LHCN-M2 (cell line): ENCODE results near the gene NINJ1. TPM values are rescaled to one million over a fixed set of nuclear protein-coding genes. Genes with fewer than 3 reads are reported as not detected.

Source experiments
- DNase-seq: peaks from one replicate; pipeline ENCODE4 v3.0.0-alpha.2; 2012; ENCODE audit warnings: low read depth
- polyA plus RNA-seq: library from polyadenylated mRNA; unstranded; fragments of >200 nt; gene quantifications from one replicate; pipeline ENCODE4 v1.2.1, GENCODE V29; 2012; ENCODE audit warnings: missing spikeins
- total RNA-seq: library from RNA; depleted of rRNA; stranded (reverse); fragments of >200 nt; gene quantifications from 2 replicates; pipeline ENCODE4 v1.2.3, GENCODE V29; 2014; rRNA removed

Gene NINJ1, protein sequence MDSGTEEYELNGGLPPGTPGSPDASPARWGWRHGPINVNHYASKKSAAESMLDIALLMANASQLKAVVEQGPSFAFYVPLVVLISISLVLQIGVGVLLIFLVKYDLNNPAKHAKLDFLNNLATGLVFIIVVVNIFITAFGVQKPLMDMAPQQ
- 18.5 TPM in 2 replicates for total RNA-seq
- polyA plus RNA-seq, result 14.2 TPM

DNA sequence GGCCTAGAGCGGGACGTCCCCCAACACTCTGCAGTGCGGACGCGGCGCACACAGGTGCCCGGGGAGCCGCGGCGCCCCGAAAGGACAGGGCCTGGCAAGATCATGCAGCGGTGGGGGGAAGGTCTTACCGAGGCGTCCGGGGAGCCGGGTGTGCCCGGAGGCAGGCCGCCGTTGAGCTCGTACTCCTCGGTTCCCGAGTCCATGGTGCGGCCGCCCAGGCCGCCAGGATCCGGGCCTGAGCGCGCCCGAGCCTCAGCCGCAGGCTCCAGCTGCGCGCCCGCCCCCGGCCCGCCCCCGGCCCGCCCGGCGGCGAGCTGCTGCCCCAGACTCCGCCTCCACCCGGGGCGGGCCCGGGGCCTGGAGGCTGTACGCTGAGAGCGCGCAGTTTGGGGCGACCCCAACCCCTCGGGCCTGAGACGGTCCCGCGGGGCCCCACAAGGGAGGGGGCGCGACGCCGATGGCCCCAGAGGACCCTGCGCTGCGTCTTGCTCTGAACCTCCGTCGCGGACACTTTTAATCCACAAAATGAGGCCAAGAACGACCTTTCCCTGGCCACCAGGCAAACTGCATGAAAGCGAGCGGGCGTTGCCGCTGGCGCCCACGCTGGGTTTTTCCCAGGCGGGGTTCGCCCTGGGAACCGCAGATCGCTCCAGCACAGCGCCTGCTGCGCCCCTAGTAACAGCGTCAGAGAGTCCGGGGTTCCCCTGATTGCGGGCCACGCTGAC is at the start of gene NINJ1:
Gene NINJ1, minus strand, starts transcription at position 237 of the 725 bp plus-strand sequence. Its CDS starts 34 bp downstream, at position 203.
- peak; percentile 42 for DNase-seq

DNA sequence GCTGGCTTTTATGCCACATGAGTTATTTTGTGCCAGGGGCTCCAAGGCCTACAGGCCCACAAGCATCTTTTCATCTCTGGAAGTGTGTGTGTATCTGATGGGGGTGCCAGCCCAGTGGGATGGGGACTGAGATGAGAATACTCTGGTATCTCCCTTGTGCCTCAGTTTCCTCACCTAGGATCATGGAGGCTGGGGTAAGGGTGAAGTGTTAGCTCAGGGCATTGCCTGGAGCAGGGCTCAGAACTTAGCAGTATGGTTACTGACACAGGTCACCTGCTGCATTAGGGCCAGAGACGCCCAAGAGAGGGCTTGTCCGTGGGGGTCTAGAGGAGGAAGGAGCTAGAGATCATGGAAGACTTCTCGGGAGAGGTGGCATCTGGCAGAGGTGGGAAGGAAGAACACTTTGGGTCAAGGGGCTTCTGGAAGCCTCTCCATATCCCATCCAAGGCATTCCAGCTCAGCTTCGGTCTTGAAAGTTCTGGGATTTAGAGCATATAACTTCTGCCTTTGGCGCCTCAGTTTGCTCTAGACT is 49.1 kb upstream of the NINJ1 start:
- DNase-seq, result no peak

DNA sequence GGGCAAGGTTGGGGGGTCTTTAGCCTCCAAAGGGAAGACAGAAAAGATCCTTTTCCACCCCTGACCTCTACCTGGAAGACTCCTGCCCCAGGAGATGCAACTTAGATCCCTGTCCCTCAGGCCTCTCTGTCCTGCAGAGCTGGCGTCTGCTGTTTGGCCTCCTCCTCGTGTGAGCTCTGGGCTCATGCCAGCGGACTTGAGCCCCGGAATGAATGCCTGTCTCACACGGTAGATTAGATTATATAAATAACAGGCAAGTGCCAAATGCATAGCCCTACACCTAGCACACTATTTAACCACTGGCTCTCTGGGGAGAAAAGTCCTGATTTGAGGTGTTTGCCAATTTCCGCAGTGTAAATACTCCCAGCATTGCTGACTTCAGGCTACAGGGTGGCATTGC is 48.5 kb upstream of the NINJ1 start:
- DNase-seq, result no peak

DNA sequence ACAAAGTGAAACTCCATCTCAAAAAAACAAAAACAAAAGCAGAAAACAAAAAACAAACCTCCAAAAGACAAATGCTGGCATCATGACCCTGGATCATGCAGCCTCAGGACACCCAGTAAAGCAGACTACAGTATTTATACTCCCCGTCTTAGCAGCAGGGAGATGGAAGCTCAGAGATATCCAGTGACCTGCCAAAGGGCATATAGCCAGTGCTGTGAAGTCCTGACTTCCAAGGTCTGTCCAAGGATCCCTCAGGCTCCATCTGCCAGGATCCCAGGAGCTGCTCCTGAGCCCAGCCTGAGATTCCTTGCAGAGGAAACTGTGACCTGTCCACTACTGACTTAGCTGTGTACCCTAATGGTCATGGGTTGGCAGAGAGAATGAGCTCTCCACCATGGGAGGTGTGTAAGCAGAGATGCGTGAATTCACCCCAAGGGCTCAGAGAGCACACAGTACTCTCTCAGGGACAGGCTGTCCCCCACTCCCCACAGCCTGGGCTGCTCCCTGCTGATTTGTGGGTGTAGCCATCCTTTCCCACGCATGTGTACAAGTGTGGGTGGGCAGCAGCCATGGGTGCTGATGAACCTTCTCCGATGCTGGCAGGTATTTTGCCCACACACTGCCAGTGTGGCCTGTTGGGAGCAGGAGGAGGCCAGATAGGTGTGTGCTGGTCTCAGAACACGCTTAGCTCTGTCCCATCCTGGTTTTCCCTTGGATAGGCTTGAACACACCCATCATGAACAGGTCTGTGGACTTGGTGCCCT is 47.8 kb upstream of the NINJ1 start:
- no peak for DNase-seq

DNA sequence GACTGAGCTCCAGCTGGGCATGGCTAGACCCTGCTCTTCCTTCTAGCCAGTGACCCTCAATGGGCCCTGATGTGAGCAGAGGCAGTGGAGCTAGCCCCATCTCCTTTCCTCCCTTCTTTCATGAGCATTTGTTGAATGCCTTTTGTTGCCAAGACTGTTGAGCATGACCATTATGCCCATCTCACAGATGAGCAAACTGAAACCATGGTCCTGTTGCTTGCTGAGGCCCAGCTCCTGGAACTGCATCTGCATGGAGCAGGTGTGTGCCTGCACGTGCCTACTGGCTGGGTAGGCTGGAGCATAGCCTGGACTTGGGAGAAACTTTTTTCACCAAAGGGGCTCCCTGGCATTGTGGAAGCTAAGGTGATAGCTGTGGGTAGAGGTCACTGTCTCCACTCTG is 46.9 kb upstream of the NINJ1 start:
- DNase-seq, result no peak

DNA sequence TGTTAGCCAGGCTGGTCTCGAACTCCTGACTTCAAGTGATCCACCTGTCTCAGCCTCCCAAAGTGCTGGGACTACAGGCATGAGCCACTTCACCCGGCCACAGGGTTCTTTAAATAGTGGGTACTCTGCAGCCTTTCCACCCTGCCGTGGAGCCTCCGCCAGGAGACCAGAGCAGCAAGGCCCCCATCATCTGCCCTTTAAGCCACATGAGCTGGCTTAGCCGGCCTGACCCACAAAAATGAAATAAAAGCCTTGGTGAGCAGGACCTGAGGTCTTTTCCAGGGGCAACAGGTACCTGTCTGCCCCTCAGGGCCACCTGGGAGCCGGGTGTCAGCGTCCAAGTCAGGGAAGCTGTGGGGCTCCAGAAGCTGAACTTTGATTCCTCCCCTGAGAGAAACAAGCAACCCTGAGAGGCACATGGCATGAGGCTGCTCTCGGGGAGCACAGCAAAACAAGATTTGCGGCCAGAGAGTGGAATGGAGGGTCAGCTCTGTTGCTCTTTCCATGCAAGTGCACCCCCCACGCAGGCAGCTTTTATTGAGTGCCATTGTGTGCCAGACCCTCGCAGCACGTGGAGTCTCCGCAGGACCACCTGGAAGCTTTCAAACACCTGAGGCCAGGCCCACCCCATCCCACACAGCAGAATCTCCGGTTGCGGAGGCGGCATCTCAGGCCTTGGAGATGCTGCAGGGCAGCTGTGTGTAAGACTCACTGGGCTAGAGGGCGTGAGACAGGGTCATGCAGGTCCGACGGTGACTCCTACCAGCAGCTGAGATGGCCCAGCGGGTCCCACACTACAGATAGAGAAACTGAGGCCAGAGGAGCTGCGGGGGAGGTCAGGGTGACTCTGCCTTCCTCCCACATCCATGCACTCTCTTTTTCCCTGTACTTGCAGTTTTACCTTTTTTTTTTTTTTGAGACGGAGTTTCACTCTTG is 45.1 kb upstream of the NINJ1 start:
- DNase-seq, result no peak

DNA sequence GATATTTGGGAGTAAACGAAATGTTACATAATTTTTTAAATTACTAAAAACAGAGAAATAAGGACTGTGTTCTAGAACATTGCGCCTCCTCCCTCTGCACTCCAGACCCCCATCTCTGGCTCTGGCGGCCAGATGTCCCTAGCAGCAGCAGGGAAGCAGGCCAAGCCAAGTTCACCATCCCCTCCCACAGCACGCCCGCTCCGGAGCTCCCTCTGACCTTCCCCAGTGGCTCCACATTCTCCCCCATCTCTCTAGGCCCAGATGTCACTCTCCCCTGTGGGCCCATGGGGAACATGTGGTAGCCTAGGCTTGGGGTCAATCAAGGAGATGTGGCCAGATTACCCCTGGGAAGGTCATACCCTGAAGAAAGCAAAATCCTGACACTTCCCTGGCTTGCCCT is 43.6 kb upstream of the NINJ1 start:
- no peak for DNase-seq

DNA sequence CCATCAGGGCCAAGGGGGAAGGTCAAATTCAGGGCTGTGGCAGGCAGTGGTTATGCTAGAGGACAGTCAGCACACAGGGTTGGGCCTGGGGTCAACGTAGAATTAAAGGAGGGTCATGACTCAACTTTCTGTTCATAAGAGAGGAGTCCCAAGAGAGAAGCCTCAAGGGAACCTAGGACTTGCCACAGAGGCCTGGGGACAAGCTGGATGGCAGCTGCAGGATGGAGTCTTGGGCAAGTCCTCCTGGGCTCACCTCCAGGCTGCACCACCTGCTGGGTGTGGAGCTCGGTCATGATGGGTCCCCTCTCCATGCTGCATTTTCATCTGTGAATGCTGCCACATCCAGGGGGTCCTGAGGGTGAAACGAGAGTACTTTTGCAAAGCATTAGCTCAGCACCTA is 40.9 kb upstream of the NINJ1 start:
- no peak for DNase-seq

DNA sequence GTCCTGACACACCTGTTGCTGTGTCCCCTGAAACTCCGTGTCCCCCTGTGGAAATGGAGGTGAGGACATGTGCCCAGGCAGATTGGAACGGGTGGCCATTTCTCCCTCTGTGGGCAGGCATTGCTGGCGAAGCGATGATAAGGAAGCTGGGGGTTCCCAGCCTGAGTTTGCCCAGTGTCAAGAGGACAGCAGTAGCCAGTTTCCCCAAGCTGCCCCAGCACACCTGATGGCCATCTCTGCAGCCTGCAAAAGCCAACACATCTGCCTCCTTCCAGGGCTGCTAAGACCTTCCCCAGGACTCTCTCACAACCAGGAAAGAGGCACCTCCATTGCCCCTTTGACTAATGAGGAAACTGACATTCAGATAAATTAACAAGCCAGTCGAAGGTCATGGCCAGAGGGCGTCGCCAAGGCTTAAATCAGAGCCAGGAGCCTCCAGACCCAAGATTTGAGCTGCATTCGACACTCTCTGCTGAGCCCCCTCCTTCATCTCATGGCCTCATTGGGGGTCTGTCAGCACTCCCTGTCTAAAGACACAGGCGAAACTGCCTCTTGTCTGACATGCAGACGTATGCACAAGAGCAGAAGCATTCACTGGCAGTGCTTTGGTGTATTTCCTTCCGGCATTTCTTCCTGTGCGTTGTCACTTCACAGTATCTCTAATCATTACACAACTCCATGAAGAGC is 39.5 kb upstream of the NINJ1 start:
- no peak for DNase-seq

DNA sequence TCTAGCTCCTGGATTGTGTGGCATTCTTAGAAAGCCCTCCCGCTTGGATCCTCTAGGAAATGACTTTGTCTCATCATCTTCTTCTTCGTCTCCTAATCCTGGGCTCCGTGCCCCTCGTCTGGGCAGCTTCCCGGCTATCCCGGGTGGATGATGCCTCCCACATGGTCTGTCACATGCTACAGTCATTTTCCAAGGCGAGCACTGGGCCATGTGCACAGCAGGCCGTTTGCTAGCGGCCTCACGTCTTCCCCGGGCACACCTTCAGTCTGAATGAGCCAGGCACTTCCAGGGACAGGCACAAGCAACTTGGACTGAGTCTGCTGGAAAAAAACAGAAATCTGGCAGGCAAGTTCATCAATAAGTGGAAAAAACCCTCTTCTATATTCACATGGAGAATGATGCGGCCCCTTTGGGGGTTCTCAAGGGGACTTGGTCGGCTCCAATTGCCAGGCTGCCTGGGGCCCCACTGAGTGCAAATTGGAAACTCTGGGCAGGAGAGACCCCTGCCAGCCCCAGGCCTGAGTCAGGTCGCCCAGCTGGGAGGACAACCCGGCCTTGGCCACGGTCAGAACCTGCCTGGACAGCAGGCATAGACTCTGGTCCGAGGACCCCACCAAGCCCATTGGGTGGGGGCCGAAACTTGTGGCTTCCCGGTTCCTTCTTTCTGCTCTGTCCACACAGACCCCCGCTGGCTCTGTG is 38.8 kb upstream of the NINJ1 start:
- DNase-seq, result no peak

DNA sequence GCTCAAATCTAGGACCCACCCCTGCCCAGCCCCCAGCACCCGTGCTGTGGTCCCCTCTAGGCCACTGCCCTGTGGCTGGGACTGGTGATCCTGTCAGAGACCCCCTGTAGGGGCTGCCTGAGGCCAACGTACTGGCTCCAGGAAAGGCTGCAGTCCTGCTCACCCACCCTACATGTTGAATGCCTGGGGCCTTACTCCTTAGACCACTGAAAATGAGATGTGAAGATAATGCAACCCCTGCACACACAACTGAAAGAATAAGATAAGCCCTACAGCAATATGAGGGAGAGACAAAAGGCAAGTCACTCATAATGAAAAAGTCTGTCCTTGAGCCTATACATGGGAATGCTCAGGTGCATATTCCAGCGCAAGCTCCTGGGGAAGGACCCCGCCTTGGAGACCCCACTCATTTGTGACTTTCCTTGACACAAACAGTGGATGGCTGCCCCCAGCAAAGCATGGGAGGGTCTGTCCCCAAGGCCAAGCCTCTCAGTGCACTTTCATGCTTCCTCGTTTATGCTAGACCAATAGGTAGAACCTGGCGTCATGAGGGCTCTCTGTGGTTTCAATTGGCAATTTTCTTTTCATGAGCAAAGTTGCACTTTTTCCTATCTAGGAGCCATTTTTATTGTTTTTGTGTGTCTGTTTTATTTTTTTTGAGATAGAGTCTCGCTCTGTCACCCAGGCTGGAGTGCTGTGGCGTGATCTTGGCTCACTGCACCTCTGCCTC is 37.4 kb upstream of the NINJ1 start:
- DNase-seq, result no peak

DNA sequence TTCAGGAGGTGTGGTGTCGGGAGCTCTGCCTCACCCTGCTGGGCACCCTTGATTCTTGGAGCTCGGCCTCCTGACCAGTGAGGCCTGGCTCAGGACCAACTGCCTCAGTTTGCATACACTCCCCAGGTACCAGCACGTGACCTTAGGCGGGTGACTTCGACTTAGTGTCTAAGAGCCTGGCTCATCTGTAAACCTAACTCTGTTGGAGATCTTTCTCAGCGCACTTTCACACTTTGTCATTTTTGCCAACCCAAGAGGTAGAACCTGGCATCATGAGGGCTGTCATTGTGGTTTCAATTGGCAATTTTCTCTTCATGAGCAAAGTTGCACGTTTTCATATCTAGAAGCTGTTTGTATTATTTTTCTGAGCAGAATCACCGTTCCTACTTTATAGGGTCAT is 36.5 kb upstream of the NINJ1 start:
- DNase-seq, result no peak

DNA sequence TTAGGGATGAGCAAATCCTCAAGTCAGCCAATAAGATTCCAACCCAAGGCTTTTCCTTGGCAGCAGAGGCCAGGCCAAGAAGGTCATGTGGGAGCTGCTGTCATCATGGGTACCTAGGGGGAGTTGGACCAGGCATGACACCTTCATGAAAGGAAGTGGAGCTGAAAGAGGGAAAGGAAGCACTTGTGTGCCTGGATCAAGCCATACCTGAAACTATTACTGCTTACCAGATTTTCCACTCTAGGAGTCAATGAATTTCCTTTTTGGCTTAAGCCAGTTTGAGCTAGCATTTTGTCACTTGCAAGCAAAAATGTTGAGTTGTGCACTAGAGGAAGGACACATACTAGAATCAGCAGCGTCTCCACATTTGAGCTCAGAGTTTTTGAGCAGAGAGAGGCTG is 35.4 kb upstream of the NINJ1 start:
- DNase-seq, result no peak

DNA sequence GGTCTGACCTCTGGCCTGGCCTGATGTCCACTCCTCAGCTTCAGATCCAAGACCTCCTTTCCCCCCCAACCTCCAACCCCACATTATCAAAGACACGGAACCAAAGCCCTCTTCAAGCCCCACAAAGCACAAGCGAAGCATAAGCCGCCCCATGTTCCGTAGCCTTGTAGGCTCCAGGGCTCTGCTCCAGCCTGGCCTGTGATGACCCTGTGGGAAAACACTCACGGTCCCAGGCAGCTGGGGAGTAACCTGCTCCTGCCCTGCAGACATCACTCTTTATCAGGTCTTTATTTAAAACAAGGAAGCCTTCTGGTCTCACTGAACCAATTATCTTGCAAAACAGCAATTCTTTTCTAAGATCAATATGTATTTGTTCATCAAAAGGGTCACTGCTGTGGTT is 34.5 kb upstream of the NINJ1 start:
- no peak for DNase-seq

DNA sequence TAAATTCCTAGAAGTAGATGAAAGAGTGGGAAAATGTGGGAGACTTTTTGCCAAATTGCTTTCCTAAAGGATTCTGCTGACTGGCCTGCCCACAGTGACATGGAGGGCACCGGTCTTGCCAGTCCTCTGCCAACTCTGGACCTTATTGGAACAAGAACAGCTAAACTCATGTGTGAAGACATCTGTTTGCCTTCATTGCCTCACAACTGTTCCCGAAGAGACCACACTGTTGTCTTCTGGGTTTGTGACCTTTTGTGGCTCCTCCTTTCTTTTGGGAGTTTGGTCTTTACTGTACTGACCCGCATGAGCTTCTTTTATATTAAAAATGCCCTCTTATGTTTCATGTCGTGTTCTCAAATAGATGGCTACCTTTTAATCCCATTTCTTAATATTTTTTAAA is 33.8 kb upstream of the NINJ1 start:
- no peak for DNase-seq

DNA sequence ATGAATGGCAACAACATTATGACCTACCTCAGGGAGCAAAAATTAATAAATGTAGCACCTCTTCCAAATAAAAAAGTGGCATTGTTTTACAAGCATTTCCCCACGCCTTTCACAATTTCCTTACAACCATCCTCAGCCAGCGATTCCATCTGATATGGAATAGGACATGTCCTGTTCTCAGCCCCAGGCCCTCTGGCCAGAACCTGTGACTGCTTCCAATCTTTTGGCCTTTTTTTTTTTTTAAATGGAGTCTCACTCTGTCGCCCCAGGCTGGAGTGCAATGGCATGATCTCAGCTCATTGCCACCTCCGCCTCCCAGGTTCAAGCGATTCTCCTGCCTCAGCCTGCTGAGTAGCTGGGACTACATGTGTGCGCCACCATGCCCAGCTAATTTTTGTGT is 33.1 kb upstream of the NINJ1 start:
- DNase-seq, result no peak

DNA sequence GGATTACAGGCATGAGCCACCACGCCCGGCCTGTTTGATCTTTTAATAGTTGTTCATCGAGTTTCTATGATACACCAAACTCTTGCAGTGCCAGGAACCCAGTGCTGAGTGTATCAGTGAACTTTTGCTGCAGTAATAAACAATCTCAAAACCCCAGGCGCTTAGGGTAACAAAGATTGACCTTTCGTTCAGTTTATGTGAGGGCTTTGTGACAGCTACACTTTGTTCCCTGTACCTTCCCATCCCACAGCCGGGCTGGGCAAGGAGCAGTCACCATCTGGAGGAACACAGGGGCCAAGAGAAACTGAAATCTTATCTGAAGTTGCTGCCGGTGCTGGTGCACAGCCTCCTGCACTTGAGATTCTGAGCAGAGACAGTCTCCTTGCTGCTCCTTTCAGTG is 32.6 kb upstream of the NINJ1 start:
- DNase-seq, result no peak

DNA sequence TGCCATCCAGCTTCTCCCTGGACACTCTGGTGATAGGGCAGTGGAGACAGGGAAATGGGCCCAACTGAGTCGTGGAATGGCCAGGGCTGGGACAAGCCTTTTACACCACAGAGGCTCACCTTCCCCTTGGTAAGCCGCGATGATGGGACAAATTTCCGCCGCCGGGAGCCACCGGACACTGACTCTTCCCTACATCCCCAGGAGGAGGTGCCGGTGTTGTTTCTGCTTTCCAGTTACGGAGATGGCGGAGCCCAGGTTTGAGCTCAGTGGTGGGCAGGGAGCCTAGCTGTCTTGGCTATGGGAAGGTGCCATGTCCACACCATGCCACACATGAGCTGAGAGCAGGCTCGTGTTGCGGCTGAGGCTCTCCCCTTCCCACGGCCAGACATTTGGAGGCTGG is 30.0 kb upstream of the NINJ1 start:
- DNase-seq, result no peak

DNA sequence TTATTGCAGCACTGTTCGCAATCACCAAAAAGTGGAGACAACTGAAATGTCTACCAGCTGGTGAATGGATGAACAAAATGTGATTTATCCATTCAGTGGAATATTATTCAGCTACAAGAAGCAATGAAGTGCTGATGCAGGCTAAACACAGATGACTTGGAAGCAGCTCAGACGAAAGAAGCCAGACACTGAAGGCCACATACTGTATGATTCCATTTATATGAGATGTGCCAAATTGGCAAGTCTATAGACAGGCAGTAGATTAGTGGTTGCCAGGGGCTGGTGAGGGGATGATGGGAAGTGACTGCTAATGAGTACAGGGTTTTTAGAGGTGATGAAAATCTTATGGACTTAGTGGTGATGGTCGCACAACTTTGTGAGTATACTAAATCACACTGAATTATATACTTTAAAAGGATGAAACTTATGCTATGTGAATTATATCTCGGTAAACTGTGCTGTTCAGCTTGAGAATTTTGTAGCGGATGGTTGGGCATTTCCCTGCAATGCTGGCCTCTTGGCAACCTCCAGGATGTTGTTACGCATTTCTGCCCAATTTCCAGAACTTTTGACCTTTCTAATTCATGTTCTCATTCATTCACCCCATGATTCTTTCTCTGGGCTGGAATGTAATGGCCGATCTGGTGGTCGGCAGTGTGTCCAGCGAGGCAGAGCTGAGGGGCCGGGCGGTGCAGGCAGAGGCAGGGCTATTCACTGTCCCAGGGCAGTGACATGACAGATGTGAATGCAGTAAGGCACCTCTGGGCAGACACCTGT is 27.9 kb upstream of the NINJ1 start:
- no peak for DNase-seq
